AG09309 (cell line): Measurements from ENCODE around the gene TSPAN6.
A peak's percentile ranks its signal among the peaks of the same experiment; 100 is the strongest.

Source experiments
- DNase-seq: peaks from one replicate; pipeline ENCODE4 v3.0.0-alpha.2; 2010; ENCODE audit warnings: low read depth
- H3K4me3 ChIP-seq: 2 replicates; pipeline ENCODE4 v1.5.1; 2011; ENCODE audit warnings: mild to moderate bottlenecking, low read depth, low read length, moderate library complexity; ENCODE audit not compliant: control insufficient read depth
- TF ChIP-seq, protein P1 (sequence below): IDR thresholded peaks from 2 replicates; pipeline ENCODE4 v1.5.1; 2011; ENCODE audit warnings: mild to moderate bottlenecking, low read depth, low read length, inconsistent platforms; ENCODE audit not compliant: insufficient read depth, control insufficient read depth; ENCODE audit errors: missing control alignments

The TSPAN6 gene, protein sequence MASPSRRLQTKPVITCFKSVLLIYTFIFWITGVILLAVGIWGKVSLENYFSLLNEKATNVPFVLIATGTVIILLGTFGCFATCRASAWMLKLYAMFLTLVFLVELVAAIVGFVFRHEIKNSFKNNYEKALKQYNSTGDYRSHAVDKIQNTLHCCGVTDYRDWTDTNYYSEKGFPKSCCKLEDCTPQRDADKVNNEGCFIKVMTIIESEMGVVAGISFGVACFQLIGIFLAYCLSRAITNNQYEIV

DNA sequence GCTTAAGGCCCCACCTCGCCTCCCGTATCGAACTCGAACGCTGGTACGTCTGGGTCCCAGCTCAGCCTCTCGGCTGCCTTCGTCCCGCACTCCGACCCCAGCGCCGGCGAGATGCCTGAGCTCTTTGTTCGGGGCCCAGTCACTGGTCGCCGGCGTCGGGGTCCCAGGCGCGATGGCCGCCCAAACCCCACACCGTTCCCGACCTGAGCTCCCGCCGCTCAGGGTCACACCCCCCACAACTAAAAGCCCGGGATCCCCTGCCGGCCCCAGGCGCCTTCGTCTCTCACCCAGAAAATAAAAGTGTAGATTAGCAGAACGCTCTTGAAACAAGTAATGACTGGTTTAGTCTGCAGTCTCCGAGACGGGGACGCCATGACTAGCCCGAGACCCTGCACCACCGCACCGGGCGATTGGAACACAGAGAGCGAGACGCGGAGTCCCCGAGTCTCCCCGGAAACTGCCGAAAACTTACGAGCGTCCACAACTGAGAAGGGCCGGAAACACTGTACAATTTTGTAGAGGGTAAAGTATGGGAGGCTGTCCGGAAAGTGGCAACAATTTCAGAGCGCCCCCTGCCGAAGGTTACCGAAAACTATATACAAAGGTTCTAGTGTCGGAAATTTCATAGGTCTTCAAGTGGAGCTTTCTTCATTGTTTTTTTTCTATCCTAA, at the start of gene TSPAN6:
TSPAN6 (minus strand) TSS at position 486 of the 671 bp plus-strand sequence; CDS start at position 374, 112 bp downstream.
- TF ChIP-seq, protein P1, sequence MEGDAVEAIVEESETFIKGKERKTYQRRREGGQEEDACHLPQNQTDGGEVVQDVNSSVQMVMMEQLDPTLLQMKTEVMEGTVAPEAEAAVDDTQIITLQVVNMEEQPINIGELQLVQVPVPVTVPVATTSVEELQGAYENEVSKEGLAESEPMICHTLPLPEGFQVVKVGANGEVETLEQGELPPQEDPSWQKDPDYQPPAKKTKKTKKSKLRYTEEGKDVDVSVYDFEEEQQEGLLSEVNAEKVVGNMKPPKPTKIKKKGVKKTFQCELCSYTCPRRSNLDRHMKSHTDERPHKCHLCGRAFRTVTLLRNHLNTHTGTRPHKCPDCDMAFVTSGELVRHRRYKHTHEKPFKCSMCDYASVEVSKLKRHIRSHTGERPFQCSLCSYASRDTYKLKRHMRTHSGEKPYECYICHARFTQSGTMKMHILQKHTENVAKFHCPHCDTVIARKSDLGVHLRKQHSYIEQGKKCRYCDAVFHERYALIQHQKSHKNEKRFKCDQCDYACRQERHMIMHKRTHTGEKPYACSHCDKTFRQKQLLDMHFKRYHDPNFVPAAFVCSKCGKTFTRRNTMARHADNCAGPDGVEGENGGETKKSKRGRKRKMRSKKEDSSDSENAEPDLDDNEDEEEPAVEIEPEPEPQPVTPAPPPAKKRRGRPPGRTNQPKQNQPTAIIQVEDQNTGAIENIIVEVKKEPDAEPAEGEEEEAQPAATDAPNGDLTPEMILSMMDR: peak; percentile 53
- peak; percentile 42 for DNase-seq
- H3K4me3 ChIP-seq: peak within 1 kb of the TSS; percentile 71

DNA sequence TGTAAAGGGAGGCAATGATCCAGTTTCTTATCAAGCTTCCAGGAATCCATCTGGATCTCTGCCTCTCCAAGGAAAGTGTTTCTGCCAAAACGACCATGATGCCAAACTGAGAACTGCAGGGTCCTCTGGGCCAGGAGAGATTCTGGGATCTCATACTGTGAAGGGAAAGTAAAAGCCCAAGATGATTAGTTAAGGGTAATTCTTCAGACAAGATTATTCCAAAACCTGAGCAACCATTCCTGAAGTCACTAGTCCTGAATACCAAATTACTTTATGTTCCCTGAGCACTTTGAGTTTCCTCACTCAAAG, 49.3 kb upstream of the TSPAN6 start:
- DNase-seq: no peak
- TF ChIP-seq, protein P1: no peak

DNA sequence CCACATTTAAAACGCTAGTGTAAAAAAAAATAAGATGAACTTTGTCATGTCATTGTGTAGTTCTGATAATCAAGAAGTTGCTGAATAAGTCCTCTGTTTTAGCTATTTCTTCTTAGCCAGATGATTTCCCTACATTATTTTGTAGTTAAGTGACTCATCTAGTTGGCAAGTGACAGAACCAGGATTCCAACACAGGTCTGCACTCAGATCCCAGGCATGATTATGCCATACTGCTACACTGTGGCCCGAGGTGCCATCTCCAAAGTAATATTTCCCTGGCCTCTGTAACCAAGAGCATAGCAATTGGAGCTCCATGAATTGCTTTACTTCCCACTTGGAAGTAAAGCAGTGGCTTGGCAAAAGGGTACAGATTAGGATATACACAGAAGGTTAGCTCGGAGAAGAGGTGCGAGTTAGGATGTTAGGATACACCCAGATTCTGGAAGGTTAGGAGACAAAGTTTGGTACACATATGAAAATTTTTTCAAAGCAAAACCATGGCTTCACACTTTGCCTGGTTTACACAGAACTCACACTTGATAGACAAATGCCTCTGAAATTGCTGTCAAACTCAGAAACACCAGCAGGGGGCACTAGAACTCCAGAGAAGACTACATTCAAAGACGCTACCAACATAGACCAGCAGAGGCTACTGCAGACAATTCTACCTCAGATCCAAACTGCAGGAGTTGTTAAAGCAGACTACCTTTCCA, 48.8 kb upstream of the TSPAN6 start:
- no peak overlapping the region for H3K4me3 ChIP-seq
- TF ChIP-seq, protein P1: peak; percentile 82
- DNase-seq: peak; percentile 47

More for the DNA sequence above, 49.3 kb upstream of the TSPAN6 start:
- no peak overlapping the region for H3K4me3 ChIP-seq

DNA sequence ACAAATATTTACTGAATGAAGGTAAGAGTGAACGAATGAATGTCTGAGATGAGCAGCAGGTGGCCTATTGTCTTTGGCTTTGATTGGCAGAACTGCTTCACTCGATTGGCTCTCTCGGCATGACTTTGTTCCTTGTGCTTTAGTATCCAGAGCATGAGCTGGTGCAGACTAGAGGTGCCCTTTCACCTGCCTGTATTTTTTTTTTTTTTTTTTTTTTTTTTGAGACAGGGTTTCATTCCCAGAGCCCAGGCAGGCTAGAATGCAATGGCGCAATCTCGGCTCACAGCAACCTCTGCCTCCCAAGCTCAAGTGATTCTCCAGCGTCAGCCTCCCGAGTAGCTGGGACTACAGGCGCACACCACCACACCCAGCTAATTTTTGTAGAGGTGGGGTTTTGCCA, 46.3 kb upstream of the TSPAN6 start:
- DNase-seq: no peak
- TF ChIP-seq, protein P1: no peak
- H3K4me3 ChIP-seq: no peak overlapping the region

DNA sequence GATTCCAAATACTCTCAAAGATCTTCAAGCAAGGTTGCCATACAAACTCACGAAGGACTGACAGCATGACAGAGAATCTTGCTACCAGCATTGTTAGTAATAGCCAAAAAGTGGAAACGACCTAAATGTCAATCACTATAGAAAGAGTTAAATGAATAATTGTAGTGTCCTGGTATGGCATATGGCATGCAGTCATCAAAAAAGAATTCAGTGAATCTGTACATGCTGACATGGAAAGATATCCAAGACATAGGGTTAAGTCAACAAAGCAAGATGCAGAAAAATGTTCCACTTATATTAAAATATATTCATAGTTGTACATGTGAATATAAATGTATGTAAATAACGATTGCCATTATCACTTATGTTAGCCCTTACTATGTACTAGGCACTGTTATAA, 45.0 kb upstream of the TSPAN6 start:
- DNase-seq: no peak
- no peak overlapping the region for H3K4me3 ChIP-seq
- TF ChIP-seq, protein P1: no peak

DNA sequence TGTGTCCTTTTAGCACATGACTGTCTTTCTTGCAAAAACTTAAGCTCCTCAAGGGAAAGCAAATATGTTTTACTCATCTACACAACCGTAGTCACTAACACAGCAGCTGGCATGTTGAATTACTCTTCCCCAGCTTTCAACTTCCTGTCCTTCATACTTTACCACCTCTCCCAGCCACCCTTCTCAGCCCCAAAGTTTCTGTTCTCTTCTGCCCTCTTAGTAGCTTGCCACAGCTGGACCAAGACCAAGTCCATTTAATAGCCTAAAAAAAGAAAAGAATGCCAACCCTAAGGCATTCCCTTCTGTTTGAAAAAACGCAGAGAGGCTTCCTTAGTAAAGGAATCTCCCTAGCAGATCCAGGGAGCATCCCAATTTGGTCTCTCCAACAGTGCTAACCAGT, 44.1 kb upstream of the TSPAN6 start:
- no peak overlapping the region for H3K4me3 ChIP-seq
- TF ChIP-seq, protein P1: no peak
- DNase-seq: no peak
